SK-N-SH treated with all-trans-retinoic acid at 6 μM for 48 hours (cell line): ENCODE measurements around the gene HS6ST3.

Experiments
- ARNTL ChIP-seq: fragments of 450-650 bp; formaldehyde crosslinking; IDR thresholded peaks from 2 replicates; pipeline ENCODE4 v1.5.0; 2020; ENCODE audit warnings: low read depth, mild to moderate bottlenecking, moderate library complexity, borderline replicate concordance
- CREB5 ChIP-seq: fragments of 250-450 bp; sonication (Bioruptor Pico); IDR thresholded peaks from 2 replicates; pipeline ENCODE4 v1.5.1; 2020; ENCODE audit warnings: low read depth, mild to moderate bottlenecking, moderate library complexity
- TCF4 ChIP-seq: fragments of 250-450 bp; sonication (Bioruptor Pico); IDR thresholded peaks from 2 replicates; pipeline ENCODE4 v1.8.0; 2021; ENCODE audit warnings: mild to moderate bottlenecking, moderate library complexity, borderline replicate concordance

DNA sequence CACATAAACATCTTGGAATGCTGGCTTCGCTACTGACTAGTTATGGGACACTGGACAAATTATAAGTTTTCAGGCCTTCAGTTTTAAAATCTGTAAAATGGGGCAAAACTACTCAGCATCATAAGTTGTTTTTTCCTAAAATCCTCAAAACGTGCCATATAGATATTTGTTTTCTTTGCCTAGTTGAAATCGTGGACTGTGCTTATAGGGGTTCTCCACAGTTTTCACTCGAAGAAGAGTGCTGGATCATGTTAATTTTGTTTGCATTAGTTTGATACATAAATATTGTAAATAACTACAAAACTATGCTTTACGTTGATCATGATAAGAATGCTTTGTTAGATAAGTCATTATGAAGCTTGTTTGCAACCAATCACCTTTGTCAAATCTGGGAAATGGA lies 591.0 kb downstream of the HS6ST3 start:
- TF ChIP-seq ARNTL (CRISPR knock-in tag), result no peak
- no peak for TF ChIP-seq TCF4 (CRISPR knock-in tag)
- no peak for TF ChIP-seq CREB5 (CRISPR knock-in tag)
